Measurements from ENCODE around the gene C2orf76.

The C2orf76 gene

DNA sequence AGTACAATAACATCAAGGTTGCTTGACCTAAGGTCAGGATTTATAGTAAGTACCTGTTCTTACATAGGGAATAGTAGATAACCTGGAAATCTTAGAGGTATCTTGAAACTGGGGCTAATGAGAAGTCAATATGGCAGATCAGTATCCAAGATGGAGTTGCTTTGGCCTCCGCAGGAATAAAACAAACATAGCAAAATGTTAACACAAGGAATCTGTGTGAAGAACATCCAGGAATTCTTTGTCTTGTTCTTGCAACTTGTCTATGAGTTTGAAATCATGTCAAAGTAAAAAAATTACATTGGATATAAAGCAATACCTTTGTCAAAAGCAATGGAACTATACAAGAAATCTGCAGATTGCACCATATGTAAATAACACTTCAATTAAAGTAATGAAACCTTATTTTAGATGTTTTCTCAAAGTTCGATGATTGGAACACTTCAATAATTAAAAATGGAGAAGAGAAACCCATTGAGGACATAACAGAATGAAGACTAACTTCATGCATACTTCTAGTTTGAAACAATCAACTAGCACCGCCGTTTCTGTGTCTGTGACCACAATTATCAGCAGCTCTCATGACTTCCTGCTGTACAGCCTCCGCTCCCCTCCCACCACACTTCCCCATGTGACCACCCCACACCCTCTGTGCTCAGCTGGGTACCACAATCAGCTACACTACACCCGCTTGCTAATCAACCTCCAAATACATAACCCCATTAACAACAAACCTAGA lies 27.6 kb downstream of the C2orf76 start:
- TF ChIP-seq, protein P1, sequence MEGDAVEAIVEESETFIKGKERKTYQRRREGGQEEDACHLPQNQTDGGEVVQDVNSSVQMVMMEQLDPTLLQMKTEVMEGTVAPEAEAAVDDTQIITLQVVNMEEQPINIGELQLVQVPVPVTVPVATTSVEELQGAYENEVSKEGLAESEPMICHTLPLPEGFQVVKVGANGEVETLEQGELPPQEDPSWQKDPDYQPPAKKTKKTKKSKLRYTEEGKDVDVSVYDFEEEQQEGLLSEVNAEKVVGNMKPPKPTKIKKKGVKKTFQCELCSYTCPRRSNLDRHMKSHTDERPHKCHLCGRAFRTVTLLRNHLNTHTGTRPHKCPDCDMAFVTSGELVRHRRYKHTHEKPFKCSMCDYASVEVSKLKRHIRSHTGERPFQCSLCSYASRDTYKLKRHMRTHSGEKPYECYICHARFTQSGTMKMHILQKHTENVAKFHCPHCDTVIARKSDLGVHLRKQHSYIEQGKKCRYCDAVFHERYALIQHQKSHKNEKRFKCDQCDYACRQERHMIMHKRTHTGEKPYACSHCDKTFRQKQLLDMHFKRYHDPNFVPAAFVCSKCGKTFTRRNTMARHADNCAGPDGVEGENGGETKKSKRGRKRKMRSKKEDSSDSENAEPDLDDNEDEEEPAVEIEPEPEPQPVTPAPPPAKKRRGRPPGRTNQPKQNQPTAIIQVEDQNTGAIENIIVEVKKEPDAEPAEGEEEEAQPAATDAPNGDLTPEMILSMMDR (conservative IDR thresholded peaks at IDR 0.05; ENCODE audit: control insufficient read depth, insufficient read depth, low read depth, low read length), result no peak
- DNase-seq (ENCODE audit: low read depth), result no peak

DNA sequence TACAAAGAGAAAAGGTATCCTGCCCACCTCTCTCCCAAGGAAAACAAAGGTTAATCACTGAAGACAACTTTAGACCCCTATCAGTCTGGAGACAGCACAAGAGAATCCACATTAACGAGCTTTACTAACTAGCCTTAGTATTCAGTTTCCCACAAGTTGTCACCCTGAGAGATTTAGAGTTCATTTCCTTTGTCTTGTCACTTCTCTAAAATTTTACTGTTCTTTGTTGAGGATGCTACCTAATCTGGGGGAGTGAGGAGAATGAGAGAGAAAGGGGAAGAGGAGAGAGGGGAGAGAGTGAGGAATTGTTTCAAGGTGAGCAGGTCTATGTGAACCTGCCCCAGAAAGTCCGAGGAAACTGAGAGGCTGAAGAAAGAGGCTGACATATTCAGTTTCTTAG lies 28.4 kb downstream of the C2orf76 start:
- TF ChIP-seq, protein P1 (conservative IDR thresholded peaks at IDR 0.05; ENCODE audit: control insufficient read depth, insufficient read depth, low read depth, low read length), result no peak
- DNase-seq (ENCODE audit: low read depth), result no peak
- H3K4me3 ChIP-seq (ENCODE audit: control insufficient read depth, low read depth, low read length), result no peak overlapping the region

More for the DNA sequence above, 27.6 kb downstream of the C2orf76 start:
- H3K4me3 ChIP-seq (ENCODE audit: control insufficient read depth, low read depth, low read length), result no peak overlapping the region

DNA sequence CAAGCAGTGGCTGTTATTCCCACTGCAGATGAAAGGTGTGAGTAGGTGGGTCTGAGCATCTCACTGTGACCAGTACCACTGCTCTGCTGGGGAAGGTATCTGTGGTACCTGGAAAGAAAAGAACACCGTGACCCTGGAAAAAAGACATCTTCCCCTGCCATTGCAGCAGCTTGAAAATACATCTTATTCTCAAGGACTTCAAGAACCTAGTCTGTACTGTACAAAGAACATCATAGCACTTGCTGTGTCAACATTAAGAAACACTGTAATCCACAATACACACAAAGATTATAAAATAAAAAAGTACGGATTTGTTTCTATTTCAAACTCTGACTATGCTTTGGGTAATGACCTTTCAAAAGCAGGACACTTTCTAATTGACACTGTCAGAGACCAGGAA lies 28.9 kb downstream of the C2orf76 start:
- no peak overlapping the region for H3K4me3 ChIP-seq (ENCODE audit: control insufficient read depth, low read depth, low read length)
- no peak for DNase-seq (ENCODE audit: low read depth)
- TF ChIP-seq, protein P1 (conservative IDR thresholded peaks at IDR 0.05; ENCODE audit: control insufficient read depth, insufficient read depth, low read depth, low read length), result no peak

DNA sequence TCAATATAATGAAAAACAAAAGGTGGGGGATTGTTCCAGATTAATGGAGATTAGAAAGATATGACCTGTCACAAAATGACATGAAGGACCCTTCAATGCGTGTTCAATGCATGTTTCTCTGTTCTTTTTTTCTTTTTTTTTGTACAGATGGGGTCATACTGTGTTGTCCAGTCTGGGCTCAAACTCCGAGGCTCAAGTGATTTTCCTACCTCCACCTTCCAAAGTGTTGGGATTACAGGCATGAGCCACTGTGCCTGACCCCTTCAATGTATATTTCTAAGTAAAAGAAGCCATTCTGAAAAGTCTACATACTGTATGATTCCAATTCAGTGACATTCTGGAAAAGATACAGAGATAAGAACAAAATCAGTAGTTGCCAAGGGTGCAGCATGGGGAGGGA lies 32.8 kb downstream of the C2orf76 start:
- TF ChIP-seq, protein P1 (conservative IDR thresholded peaks at IDR 0.05; ENCODE audit: control insufficient read depth, insufficient read depth, low read depth, low read length), result no peak
- no peak overlapping the region for H3K4me3 ChIP-seq (ENCODE audit: control insufficient read depth, low read depth, low read length)
- no peak for DNase-seq (ENCODE audit: low read depth)

DNA sequence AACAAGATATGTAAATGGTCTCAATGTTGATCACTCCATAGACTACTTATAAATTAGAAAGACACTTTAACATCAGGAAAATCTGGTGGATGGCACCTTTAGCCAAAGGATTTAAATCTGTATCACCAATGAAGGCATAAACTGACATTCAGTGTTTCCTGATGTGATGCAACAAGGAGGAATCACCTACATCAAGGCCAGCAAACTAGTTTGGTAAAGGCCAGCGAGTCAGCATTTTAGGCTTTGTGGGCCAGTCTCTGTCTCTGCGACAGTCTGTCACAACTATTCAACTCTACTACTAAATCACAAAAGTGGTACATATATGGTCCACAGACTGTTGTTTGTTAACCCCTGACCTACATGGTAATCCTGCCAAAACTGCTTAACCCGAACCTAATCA lies 33.3 kb downstream of the C2orf76 start:
- TF ChIP-seq, protein P1 (conservative IDR thresholded peaks at IDR 0.05; ENCODE audit: control insufficient read depth, insufficient read depth, low read depth, low read length), result no peak
- peak; percentile 34 for DNase-seq (ENCODE audit: low read depth)
- H3K4me3 ChIP-seq (ENCODE audit: control insufficient read depth, low read depth, low read length), result no peak overlapping the region

DNA sequence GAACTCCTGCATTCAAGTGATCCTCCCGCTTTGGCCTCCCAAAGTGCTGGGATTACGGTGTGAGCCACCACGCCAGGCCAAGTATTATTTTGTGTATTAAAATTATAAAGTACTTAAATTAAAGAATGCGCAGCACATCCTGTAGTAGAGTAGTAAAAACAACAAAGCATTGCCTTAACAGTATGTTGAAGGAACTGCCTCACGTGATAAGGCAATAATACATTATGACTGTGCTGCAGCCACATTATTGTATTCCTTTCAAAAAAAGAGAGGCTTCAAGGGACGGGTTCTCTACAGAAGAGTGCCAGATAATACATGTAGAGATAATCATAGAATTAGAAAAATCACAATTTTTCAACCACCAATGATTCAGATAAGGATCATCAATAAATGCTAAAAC lies 33.7 kb downstream of the C2orf76 start:
- no peak overlapping the region for H3K4me3 ChIP-seq (ENCODE audit: control insufficient read depth, low read depth, low read length)
- DNase-seq (ENCODE audit: low read depth), result no peak
- TF ChIP-seq, protein P1 (conservative IDR thresholded peaks at IDR 0.05; ENCODE audit: control insufficient read depth, insufficient read depth, low read depth, low read length), result no peak

Measured in fibroblast of mammary gland (primary cell).